GM04504 (cell line): ENCODE data around the gene GLRX5.
"Not testable (repeated sequence)": the region's sequence is repeated elsewhere in the genome, so short reads cannot be mapped to it uniquely, and the experiment has no call there.

Experiments
- DNase-seq: peaks from one replicate; pipeline ENCODE4 v3.0.0-alpha.2; 2012; ENCODE audit warnings: low read depth

Gene GLRX5

GRCh38 chr14:95499354-95499750 is 35.5 kb upstream of the GLRX5 start:
- DNase-seq = no peak

- DNase-seq = no peak
These were observed 34.6 kb upstream of the GLRX5 start for GRCh38 chr14:95500201-95500681.

- peak; percentile 77 for DNase-seq
These were observed 34.0 kb upstream of the GLRX5 start for GRCh38 chr14:95500772-95501401.

- DNase-seq = no peak
These were observed 32.4 kb upstream of the GLRX5 start for GRCh38 chr14:95502381-95502950.

GRCh38 chr14:95503365-95504134 is 31.3 kb upstream of the GLRX5 start:
- DNase-seq = no peak

- DNase-seq = no peak
These were observed 30.5 kb upstream of the GLRX5 start for GRCh38 chr14:95504135-95505029.

GRCh38 chr14:95505030-95505589 is 29.7 kb upstream of the GLRX5 start:
- DNase-seq = no peak

- DNase-seq = peak; percentile 96
These were observed 27.7 kb upstream of the GLRX5 start for GRCh38 chr14:95507174-95507573.

- DNase-seq = no peak
These were observed 27.1 kb upstream of the GLRX5 start for GRCh38 chr14:95507701-95508103.

GRCh38 chr14:95508377-95508776 is 26.5 kb upstream of the GLRX5 start:
- no peak for DNase-seq

GRCh38 chr14:95509495-95509894 is 25.4 kb upstream of the GLRX5 start:
- no peak for DNase-seq

GRCh38 chr14:95510344-95510743 is 24.5 kb upstream of the GLRX5 start:
- DNase-seq = not testable (repeated sequence)

- no peak for DNase-seq
These were observed 24.0 kb upstream of the GLRX5 start for GRCh38 chr14:95510804-95511203.

- DNase-seq = no peak
These were observed 23.2 kb upstream of the GLRX5 start for GRCh38 chr14:95511687-95512086.

- no peak for DNase-seq
These were observed 21.6 kb upstream of the GLRX5 start for GRCh38 chr14:95513291-95513690.

- no peak for DNase-seq
These were observed 20.4 kb upstream of the GLRX5 start for GRCh38 chr14:95514131-95515079.

- no peak for DNase-seq
These were observed 19.8 kb upstream of the GLRX5 start for GRCh38 chr14:95515080-95515489.

- DNase-seq = no peak
These were observed 19.0 kb upstream of the GLRX5 start for GRCh38 chr14:95515596-95516552.

- no peak for DNase-seq
These were observed 18.2 kb upstream of the GLRX5 start, which contains the start of gene SYNE3 for GRCh38 chr14:95516554-95517181. Gene SYNE3 (minus strand): TSS chr14:95516650. CDS start chr14:95475821, 40,829 bp downstream.
